CD4-positive, alpha-beta T cell treated with Interleukin-12 subunit alpha and Interleukin-12 subunit beta, for 1 hour (primary cell): ENCODE data around the gene TFAP2D.

Source experiments
- DNase-seq: peaks from one replicate; pipeline ENCODE4 v3.0.0-alpha.2; 2020

Gene TFAP2D

GRCh38 chr6:50819904-50820868 is 106.9 kb downstream of the TFAP2D start:
- no peak for DNase-seq

- no peak for DNase-seq
These were observed 107.5 kb downstream of the TFAP2D start for GRCh38 chr6:50820869-50821264.

DNA sequence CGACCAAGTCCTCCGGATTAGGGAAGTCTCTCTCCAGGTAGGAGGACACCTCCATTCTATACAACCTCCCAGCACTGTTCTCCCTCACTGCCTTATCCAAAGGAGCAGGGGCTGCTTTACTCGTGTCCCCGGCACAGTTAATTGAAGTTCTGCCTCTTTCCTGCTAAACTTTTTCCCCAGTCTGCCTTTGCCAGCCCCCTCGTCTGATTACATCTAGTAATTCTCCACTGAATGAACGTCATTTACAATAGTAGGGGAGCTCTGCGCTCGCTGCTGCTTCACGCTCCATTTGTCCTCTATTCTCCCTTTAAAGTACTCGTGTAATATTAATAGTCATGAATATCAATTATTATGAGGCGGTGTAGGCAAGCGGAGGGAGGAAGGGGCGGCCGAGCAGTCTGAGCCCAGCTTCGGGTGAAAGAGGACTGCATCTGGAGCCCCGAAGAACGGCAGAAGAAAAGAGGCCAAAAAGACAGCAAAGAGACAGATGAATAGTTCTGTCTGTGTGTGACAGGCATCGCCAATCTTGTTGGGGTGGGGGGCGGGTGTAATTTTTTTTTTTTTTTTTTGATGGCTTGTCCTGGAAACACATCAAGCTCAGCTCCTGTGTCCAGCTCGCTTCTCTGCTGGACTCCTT is 108.2 kb downstream of the TFAP2D start:
- DNase-seq = no peak

- DNase-seq = no peak
These were observed 108.8 kb downstream of the TFAP2D start for GRCh38 chr6:50822078-50822476.
